Type B pancreatic cell (in vitro differentiated cells): ENCODE data around the gene FFAR1. TPM values are rescaled to one million over a fixed set of nuclear protein-coding genes. Genes with fewer than 3 reads are reported as not detected.

ENCODE experiments used
- DNase-seq: peaks from one replicate; pipeline ENCODE4 v3.0.0; 2021; ENCODE audit warnings: mixed read lengths; ENCODE audit not compliant: unreplicated experiment; ENCODE audit errors: extremely low spot score
- H3K27ac Mint-ChIP-seq: 2 replicates; pipeline ENCODE4 v1.8.0; 2021; ENCODE audit warnings: mild to moderate bottlenecking, mixed read lengths
- H3K27me3 Mint-ChIP-seq: 2 replicates; pipeline ENCODE4 v1.8.0; 2021; ENCODE audit warnings: mixed read lengths
- H3K36me3 Mint-ChIP-seq: 2 replicates; pipeline ENCODE4 v1.8.0; 2021; ENCODE audit warnings: mixed read lengths
- H3K4me1 Mint-ChIP-seq: one replicate; pipeline ENCODE4 v1.8.0; 2021; ENCODE audit warnings: mixed read lengths; ENCODE audit not compliant: unreplicated experiment
- H3K4me3 Mint-ChIP-seq: 2 replicates; pipeline ENCODE4 v1.8.0; 2021; ENCODE audit warnings: mild to moderate bottlenecking, mixed read lengths
- H3K9me3 Mint-ChIP-seq: 2 replicates; pipeline ENCODE4 v1.8.0; 2021; ENCODE audit warnings: mixed read lengths
- CTCF ChIP-seq: fragments of 200-600 bp; sonication (generic); conservative IDR thresholded peaks from 2 replicates; pipeline ENCODE4 v1.5.0; 2021; ENCODE audit warnings: antibody characterized with exemption, mild to moderate bottlenecking
- total RNA-seq: library from RNA; stranded (reverse); gene quantifications from 2 replicates; pipeline ENCODE4 v1.2.1, GENCODE V29; 2021; ENCODE audit warnings: low replicate concordance

The FFAR1 gene
- total RNA-seq, 1 donor from 2014 or later = 2.1 TPM

DNA sequence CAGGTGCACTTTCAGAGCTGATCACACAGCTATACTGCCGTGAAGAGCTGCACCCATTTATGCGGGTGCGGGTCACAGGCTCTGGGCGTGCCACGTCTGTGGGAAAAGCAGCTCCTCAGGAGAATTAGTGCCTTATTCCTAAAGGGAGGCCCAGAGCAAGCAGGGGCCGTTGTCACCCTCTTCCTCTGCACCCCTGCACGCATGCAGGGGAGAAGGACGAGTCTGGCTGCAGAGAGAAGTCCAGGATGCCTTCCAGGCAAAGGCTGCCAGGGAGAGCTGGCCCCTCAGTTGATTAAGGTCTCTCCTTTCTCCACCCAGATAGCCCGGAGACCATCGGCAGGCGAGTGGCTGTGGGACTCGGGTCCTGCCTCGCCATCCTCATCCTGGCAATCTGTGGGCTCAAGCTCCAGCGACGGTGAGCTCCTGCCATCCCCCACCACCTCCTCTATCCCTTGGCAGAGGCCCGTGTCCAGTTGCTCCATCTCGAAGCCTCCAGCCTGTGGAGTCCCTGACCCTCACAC is 3.1 kb upstream of the FFAR1 start:
- peaks cover 16% of the 10 kb centered on the region for H3K27me3 Mint-ChIP-seq
- H3K9me3 Mint-ChIP-seq = no peaks in the 10 kb centered on the region
- no peak overlapping the region for H3K27ac Mint-ChIP-seq
- peak; percentile 58 for DNase-seq
- H3K4me3 Mint-ChIP-seq = no peak overlapping the region
- TF ChIP-seq CTCF = no peak
- no peaks in the 10 kb centered on the region for H3K36me3 Mint-ChIP-seq
- peaks cover 9% of the 10 kb centered on the region for H3K4me1 Mint-ChIP-seq

GRCh38 chr19:35345671-35346111 is 2.0 kb upstream of the FFAR1 start:
- H3K9me3 Mint-ChIP-seq = no peaks in the 10 kb centered on the region
- no peak overlapping the region for H3K27ac Mint-ChIP-seq
- no peak overlapping the region for H3K4me3 Mint-ChIP-seq
- peak; percentile 58 for DNase-seq
- peaks cover 9% of the 10 kb centered on the region for H3K4me1 Mint-ChIP-seq
- TF ChIP-seq CTCF = no peak
- no peaks in the 10 kb centered on the region for H3K36me3 Mint-ChIP-seq
- H3K27me3 Mint-ChIP-seq = peaks cover 16% of the 10 kb centered on the region

DNA sequence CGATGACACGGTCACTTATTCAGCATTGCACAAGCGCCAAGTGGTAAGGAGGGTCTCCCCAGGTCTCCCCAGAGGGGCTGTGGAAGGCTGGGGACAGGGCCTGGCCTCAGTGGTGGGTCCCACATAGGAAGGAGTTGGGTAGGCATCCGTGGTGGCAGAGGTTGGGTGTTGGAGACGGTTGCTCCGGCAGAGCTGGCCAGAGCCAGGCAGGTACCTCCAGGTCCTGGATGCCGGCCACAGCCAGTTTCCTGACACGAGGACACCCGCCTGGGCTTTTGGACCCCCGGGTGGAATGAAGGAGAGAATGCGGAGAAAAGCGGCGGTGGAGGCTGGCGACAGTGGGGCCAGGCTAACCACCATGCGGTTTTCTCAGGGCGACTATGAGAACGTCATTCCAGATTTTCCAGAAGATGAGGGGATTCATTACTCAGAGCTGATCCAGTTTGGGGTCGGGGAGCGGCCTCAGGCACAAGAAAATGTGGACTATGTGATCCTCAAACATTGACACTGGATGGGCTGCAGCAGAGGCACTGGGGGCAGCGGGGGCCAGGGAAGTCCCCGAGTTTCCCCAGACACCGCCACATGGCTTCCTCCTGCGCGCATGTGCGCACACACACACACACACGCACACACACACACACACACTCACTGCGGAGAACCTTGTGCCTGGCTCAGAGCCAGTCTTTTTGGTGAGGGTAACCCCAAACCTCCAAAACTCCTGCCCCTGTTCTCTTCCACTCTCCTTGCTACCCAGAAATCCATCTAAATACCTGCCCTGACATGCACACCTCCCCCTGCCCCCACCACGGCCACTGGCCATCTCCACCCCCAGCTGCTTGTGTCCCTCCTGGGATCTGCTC is 1.3 kb upstream of the FFAR1 start:
- Mint-ChIP-seq H3K27ac (no peak overlapping the region), H3K36me3 (no peaks in the 10 kb centered on the region), H3K4me1 (peaks cover 9% of the 10 kb centered on the region), H3K4me3 (no peak overlapping the region), H3K27me3 (peaks cover 16% of the 10 kb centered on the region), H3K9me3 (no peaks in the 10 kb centered on the region)
- no peak for TF ChIP-seq CTCF
- peak; percentile 48 for DNase-seq

DNA sequence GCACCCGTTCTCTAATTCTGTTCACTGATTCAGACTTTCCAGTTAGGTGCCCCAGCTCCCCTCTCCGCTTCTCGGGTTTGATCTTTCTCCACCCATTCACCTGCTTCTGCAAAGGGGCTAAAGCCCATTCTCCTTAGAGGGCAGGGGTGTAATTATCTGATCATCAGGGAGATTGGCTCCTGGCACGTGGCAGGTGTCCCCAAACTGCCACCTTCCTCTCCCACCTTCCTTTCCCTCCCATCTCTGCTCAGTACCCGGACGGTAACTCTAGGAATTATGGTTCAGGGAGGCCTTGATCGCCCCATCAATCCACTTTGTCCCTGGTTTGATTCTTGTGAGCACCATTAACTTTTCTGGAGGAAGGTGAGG is 212 bp downstream of the FFAR1 start:
- DNase-seq = peak; percentile 22
- H3K36me3 Mint-ChIP-seq = no peaks in the 10 kb centered on the region
- H3K9me3 Mint-ChIP-seq = no peaks in the 10 kb centered on the region
- no peak overlapping the region for H3K27ac Mint-ChIP-seq
- TF ChIP-seq CTCF = no peak
- no peak overlapping the region for H3K4me3 Mint-ChIP-seq
- H3K4me1 Mint-ChIP-seq = peaks cover 13% of the 10 kb centered on the region
- H3K27me3 Mint-ChIP-seq = peaks cover 17% of the 10 kb centered on the region

DNA sequence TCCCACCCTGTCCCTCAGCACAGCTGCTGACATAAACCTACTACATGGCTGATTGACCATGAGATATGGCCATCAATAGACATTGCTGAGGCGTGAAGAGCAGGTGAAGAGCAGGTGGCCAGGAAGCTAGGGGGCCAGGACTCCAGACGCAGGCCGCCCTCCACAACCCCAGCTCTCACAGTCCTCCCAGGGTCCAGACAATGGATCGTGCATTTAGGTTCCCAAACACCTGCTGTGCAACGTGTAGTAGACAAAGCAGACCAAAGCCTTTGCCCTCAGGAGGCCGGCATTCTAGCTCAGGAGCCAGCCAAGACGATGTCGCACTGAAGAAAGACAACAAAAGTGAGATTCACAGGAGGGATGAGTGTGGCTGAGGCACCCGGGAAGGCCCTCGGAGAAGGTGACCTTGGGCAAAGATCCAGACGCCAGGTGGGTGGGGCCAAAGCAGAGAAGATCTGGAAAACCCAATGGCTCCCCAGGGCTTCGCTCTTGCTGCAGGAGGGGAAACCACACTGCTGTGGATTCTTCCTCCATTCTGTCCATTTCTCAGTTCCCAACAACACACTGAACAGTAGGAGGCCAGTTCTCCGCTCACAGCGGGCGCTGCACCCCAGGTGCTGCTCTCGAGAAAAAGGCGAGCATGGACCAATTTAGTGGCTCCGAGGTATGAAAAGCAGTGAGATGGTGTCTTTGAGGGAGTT is 1.4 kb downstream of the FFAR1 start:
- no peaks in the 10 kb centered on the region for H3K9me3 Mint-ChIP-seq
- no peak overlapping the region for H3K4me3 Mint-ChIP-seq
- TF ChIP-seq CTCF = no peak
- peaks cover 14% of the 10 kb centered on the region for H3K4me1 Mint-ChIP-seq
- peak overlapping the region; percentile 61 for H3K27ac Mint-ChIP-seq
- DNase-seq = peak; percentile 50
- H3K36me3 Mint-ChIP-seq = no peaks in the 10 kb centered on the region
- peaks cover 18% of the 10 kb centered on the region for H3K27me3 Mint-ChIP-seq
